NCI-H446 treated with DMSO at 0.1 percent for 48 hours (cell line): ENCODE data around the gene QKI.
"Not testable (repeated sequence)": the region's sequence is repeated elsewhere in the genome, so short reads cannot be mapped to it uniquely, and the experiment has no call there.

ENCODE experiments used
- DNase-seq: peaks from one replicate; lab custom pipeline; 2025; lab: John Stamatoyannopoulos, UW

Gene QKI

GRCh38 chr6:163439997-163440396 lies 25.5 kb downstream of the QKI start:
- DNase-seq: no peak

GRCh38 chr6:163442336-163442735 lies 27.8 kb downstream of the QKI start:
- no peak for DNase-seq

GRCh38 chr6:163444077-163444476 lies 29.6 kb downstream of the QKI start:
- no peak for DNase-seq

DNA sequence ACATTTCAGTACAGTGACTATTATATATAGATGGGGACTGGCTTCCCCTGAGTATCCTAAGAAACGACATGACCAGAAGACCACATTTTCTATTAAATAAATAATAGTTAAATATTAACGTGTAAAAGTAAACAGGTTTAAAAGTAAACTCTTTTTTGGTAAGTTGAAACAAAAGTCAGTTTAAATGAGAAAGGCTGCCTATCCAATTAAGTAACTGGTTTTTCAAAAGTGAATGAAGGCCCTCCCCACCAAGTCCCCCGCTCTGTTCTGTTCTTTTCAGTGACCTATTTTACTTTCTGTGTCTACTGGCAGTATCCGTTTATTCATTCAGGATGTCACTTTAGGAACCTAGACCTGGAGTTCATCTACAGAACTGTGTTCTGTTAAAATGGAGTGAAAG lies 32.0 kb downstream of the QKI start:
- no peak for DNase-seq

- DNase-seq: no peak
These were observed 34.6 kb downstream of the QKI start for GRCh38 chr6:163449076-163449475.

- no peak for DNase-seq
These were observed 39.9 kb downstream of the QKI start for GRCh38 chr6:163454425-163454824.

DNA sequence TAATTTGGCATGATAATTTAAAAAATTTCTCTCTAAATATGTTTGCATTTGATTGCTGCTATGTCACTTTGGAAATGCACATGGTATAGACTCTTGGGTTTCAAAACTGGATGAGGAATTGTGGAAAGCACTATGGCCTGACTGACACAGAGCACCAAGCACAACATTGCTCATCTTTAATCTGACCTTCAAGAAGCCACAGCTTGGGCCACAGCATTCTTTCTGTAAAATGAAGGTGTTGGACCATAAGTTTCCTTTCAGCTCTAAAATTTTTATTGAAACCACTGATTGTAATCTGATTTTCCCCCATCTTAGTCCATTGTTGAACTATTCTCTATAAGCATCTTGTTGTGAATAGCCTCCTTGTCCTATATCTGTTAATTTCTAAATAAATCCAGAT lies 41.0 kb downstream of the QKI start:
- no peak for DNase-seq

DNA sequence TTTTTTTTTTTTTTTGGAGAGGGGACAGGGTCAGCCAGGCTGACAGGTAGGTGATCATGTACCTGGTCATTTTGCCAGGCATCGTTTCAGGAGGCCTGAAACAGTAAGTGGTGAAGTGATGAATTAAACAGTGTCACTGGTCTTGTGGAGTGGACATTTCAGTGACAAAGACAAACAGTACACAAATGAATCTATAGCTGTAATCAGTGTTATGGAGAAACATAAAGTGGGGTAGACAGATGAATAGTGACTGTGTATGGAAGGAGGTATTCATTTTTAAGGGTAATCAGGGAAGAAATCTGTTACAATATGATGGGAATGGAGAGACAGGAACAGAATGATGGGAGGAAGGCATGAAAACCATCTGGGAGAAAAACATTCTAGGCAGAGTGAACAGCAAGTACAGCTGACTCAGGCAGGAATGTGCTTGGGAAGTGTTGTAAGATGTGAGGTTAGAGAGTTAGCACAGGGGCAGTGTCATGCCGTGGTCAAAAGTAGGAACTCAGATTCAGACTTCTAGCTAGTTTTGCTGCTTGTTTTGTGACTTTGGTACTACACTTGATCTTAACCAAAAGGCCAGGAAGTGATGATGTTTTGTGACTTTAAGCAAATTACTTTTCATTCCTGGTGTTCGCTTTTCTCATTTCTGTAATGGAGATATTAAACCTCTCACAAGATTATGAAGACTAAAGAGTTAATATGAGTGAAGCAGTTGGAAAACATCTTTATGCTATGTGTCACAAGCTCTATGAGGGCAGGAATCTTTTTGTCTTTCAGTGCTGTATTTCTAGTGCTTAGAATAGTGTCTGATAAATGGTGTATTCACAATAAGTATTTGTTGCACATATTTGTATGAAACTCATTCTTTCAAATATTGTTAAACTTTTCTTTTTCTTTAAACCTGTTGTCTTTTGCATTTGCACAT lies 43.4 kb downstream of the QKI start:
- DNase-seq: no peak

- DNase-seq: no peak
These were observed 44.5 kb downstream of the QKI start for GRCh38 chr6:163459007-163459406.

- DNase-seq: no peak
These were observed 45.0 kb downstream of the QKI start for GRCh38 chr6:163459536-163459935.

DNA sequence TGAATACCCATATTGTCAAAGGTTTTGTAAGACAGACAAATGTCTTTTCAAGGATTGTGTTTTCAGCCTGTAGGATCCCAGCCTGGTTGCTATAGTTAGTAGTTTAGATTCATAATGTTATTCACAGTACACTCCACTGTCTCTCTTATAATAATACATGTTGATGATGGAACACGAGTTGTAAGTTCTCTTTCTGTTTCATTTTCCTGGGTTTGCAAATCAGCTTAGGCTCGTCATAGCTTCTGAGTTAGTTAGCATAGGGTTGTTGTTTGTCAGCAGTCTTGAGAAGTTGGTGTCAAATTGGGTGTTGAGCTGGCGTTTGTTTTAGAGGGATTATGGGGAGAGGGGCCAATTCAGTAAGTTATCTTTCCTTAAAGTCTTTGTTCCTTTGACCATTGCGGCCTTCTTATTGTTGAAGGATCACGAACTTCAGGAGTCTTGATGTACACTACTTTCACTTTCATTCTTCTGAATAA lies 45.8 kb downstream of the QKI start:
- no peak for DNase-seq

- DNase-seq: no peak
These were observed 47.2 kb downstream of the QKI start for GRCh38 chr6:163461696-163462095.

DNA sequence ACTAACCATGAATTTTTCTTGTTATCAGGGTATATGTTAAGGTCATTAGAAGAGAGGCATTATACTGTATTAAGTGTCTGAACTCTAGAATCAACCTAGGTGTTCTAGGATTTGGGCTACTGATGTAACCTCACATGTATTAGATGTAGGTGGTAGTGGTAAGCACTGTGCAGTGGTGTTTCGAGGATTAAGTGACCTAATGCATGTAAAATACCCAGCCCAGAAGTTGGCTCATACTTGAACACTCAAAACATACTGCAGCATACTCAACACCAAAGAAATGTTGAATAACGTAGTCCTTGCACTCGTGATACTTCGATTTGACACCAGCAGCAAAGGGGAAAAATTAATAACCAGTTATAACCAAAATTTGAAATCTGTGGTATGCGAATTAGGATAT lies 48.7 kb downstream of the QKI start:
- DNase-seq: no peak

DNA sequence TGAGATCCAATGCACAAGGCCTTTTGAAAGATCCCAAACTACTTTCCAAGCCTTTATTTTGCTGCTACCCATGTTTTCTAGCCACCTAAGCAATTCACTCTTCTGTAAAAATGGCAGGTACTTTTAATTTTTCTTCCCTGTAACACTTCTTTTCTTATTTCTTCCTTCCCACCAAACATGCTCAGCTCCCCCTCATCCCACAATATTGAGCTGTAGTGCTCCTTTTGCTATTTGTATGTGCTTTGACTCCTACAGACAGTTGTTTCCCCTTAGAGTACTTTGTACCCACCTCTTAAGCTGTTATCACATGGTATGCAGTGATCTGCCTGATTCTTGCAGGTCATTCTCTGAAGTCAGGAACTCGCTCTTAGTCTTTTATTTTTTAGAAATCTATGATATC lies 49.3 kb downstream of the QKI start:
- DNase-seq: no peak

DNA sequence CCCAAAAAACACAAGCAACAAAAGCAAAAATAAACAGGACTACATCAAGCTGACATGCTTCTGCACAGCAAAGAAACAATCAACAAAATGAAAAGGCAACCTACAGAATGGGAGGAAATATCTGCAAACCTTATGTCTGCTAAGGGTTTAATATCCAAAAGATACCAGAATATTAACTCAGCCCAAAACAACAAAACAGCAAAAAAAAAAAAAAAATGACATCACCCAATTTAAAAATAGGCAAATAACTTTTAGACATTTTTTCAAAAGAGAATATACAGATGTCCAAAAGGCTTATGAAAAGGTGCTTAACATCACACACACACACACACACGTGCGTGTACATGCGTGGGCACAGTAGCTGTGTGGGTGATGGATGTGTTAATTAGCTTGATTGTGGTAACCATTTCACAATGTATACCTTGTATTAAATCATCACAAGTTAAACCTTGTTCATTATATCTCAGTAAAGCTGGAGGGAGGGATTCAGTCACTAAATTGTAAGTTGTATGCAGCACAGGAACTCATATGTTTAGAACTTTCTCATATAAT lies 52.4 kb downstream of the QKI start:
- DNase-seq: no peak

- DNase-seq: no peak
These were observed 54.2 kb downstream of the QKI start for GRCh38 chr6:163468738-163469137.

- DNase-seq: no peak
These were observed 55.0 kb downstream of the QKI start for GRCh38 chr6:163469459-163469985.

DNA sequence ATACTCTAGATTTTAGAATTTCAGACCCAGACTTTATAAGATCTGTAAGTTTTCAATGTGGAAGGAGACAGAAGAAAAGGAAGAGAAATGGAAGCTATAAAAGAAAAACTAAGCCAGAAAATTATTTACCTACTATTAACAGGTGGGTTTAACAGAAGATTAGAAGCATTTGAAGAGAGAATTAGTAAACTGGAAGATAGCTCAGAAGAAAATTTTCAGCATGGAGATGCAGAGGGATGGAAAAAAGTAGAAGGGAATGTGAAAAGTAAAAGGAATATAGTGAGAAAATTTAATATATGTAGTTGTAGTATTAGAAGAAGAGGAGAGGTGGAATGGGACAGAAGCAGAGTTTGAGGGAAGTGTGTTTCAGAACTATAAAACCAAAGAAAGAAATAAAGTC lies 56.1 kb downstream of the QKI start:
- DNase-seq: no peak

DNA sequence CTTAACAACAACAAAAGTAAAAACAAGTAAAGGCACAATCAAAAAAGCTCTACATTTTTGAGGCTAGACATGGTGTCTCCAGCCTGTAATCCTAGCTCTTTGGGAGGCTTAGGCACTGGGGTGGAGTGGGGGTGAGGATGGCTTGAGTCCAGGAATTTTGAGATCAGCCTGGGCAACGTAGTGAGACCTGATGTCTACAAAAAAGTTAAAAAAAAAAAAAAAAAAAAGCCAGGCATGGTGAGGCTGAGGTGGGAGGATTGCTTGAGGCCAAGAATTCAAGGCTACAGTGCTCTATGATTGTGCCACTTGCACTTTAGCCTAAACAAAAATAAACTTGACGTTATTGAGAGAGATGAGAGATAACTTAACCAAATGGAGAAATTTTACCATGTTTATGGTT lies 60.1 kb downstream of the QKI start:
- no peak for DNase-seq

GRCh38 chr6:163476946-163477345 lies 62.4 kb downstream of the QKI start:
- DNase-seq: not testable (repeated sequence)

- no peak for DNase-seq
These were observed 68.6 kb downstream of the QKI start for GRCh38 chr6:163483107-163483506.

- DNase-seq: no peak
These were observed 70.9 kb downstream of the QKI start for GRCh38 chr6:163485388-163485851.

GRCh38 chr6:163486821-163487220 lies 72.3 kb downstream of the QKI start:
- no peak for DNase-seq
